T-helper 17 cell (primary cell): ENCODE results near the gene CDCA7. TPM values are rescaled to one million over a fixed set of nuclear protein-coding genes. Genes with fewer than 3 reads are reported as not detected.
"Not testable (repeated sequence)": the region's sequence is repeated elsewhere in the genome, so short reads cannot be mapped to it uniquely, and the experiment has no call there.

Source experiments
- ATAC-seq: fragments of 150-1000 bp; cut with Tn5 transposase; 2 replicates; pipeline ENCODE4 v1.10.0; 2021; ENCODE audit warnings: mild to moderate bottlenecking, moderate library complexity
- DNase-seq, 3 donors: peaks; one replicate each; pipeline versions ENCODE4 v3.0.0 to v3.0.0-alpha.2; 2020 to 2021
- H3K9me3 ChIP-seq: one replicate; pipeline ENCODE4 v1.7.0; 2013; ENCODE audit warnings: low read length, mild to moderate bottlenecking; ENCODE audit not compliant: control insufficient read depth, poor library complexity, severe bottlenecking
- H3K27ac Mint-ChIP-seq: one replicate; pipeline ENCODE4 v1.8.0; 2022; ENCODE audit warnings: mild to moderate bottlenecking, moderate library complexity, mixed read lengths
- H3K27me3 Mint-ChIP-seq: one replicate; pipeline ENCODE4 v1.8.0; 2022; ENCODE audit warnings: mixed read lengths
- H3K36me3 Mint-ChIP-seq: one replicate; pipeline ENCODE4 v1.8.0; 2022; ENCODE audit warnings: low read depth, mixed read lengths
- H3K4me1 Mint-ChIP-seq: one replicate; pipeline ENCODE4 v1.8.0; 2022; ENCODE audit warnings: mild to moderate bottlenecking, mixed read lengths
- H3K4me3 Mint-ChIP-seq: one replicate; pipeline ENCODE4 v1.8.0; 2022; ENCODE audit warnings: mild to moderate bottlenecking, moderate library complexity, mixed read lengths
- total RNA-seq, 4 donors: library from RNA in 2 of 4; stranded (reverse) in 2 of 4; gene quantifications; one replicate each; pipeline ENCODE4 v1.2.3 and lab custom pipeline; 2022 to 2026

Gene CDCA7
- total RNA-seq, 2 donors from 2014 or later = 3.1 to 10.0 TPM

DNA sequence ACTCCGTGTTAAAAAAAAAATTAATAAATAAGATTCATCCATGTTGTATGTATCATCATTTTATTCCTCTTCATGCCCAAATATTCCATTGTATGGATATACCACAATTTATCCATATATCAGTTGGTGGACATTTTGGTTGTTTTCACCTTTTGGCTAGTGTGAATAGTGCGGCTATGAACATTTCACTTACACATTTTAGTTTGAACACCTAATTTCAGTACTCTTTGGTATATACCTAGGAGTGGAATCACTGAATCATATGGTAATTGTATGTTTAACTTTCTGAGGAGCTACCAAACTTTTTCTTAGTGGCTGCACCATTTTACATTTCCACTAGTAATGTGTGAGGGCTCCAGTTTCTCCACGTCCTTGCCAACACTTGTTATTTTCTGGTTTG, 20.0 kb downstream of the CDCA7 start:
- Mint-ChIP-seq H3K27me3 (no peaks in the 10 kb centered on the region), H3K4me1 (peaks cover 9% of the 10 kb centered on the region), H3K27ac (no peak overlapping the region), H3K36me3 (no peaks in the 10 kb centered on the region), H3K4me3 (no peak overlapping the region)
- no peak for DNase-seq
- H3K9me3 ChIP-seq = no peaks in the 10 kb centered on the region
- no peak for ATAC-seq

DNA sequence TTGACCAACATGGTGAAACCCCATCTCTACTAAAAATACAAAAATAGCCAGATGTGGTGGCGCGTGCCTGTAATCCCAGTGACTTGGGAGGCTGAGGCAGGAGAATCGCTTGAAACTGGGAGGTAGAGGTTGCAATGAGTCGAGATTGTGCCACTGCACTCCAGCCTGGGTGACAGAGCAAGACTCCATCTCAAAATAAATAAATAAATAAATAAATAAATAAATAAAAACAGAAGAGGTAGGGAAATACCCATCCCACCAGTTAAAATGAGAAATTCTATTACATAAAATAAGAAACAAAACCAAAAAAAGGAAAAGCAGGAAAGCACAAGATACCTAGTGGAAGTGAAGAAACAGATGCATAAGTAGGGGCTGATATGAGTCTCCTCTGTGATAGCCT, 30.9 kb downstream of the CDCA7 start:
- H3K27ac Mint-ChIP-seq, H3K9me3 ChIP-seq, H3K4me3 Mint-ChIP-seq, ATAC-seq, H3K4me1 Mint-ChIP-seq, DNase-seq, H3K36me3 Mint-ChIP-seq, H3K27me3 Mint-ChIP-seq: not testable (repeated sequence)

DNA sequence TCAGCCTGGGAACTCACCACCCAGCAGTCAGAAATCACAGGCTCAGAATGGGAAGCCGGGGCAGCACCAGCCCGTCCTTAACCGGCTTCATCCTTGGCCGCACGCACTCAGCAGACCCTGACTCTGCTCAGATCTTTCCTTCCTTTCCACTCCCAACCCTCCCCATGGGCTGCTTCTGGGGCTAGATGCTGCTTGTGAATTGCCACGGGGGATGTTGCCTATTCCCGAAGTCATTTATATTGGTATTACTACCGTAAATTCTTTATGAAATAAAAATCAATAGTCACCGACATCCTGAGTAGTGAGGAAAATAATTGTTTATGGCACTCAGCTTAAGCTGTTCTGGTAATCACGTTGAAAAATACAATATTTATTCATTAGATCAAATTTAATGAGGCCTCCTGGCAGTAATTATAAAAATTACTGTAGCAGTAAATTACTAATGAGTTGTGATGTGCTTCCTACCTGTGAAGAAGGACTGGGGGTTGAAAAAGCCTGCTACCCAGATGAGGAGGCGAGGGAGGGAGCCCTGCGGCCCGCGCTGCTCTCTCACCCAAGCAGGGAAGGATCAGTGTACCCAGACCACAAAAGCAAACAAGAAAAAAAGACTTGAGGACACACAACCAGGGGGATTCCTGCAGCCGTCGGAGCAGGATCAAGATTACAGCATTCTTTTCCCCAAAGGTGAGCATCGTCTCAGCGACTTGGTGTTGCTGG, 31.5 kb downstream of the CDCA7 start:
- Mint-ChIP-seq H3K27ac (no peak overlapping the region), H3K36me3 (no peaks in the 10 kb centered on the region), H3K4me3 (no peak overlapping the region), H3K4me1 (no peaks in the 10 kb centered on the region), H3K27me3 (peaks cover 8% of the 10 kb centered on the region)
- no peak for DNase-seq
- ATAC-seq = no peak
- no peaks in the 10 kb centered on the region for H3K9me3 ChIP-seq

DNA sequence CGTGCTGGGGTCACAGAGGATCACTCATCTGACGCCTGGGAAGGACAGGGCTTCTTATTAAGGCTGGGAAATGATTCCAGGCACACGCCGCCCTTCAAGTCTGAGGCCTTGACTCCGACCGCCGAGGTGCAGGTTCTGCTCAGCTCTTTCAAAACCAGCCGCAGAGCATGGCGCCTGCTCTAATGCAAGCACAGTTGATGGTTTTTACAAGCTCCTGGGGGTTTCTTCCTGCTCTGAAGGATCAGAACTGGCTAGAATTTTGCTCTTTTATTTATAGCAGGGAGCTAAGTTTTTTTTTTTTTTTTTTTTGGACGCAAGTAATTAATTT, 32.0 kb downstream of the CDCA7 start:
- no peak overlapping the region for H3K27ac Mint-ChIP-seq
- DNase-seq = no peak
- peaks cover 11% of the 10 kb centered on the region for H3K27me3 Mint-ChIP-seq
- no peaks in the 10 kb centered on the region for H3K4me1 Mint-ChIP-seq
- no peak overlapping the region for H3K4me3 Mint-ChIP-seq
- no peak for ATAC-seq
- H3K36me3 Mint-ChIP-seq = no peaks in the 10 kb centered on the region
- no peaks in the 10 kb centered on the region for H3K9me3 ChIP-seq

DNA sequence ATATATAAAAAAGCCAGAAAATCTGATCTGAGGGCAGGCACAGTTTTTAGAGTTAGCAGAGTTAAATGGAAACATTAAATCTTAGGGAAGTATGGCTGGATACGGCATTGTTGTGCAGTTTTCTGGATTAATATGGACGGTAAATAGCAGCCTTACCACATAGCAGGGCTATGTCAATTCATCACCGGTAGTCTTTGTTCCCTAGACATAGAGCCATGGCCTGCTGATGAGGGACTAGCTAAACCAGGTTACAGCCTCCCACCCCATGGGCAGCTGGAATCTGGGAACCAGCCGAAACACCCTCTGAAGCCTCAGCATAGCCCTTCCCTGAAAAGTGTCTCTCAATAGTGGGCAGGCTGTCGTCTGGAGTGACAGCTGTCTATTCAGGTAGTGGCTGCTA, 32.4 kb downstream of the CDCA7 start:
- Mint-ChIP-seq H3K27ac (no peak overlapping the region), H3K36me3 (no peaks in the 10 kb centered on the region), H3K4me1 (no peaks in the 10 kb centered on the region), H3K4me3 (no peak overlapping the region), H3K27me3 (peaks cover 11% of the 10 kb centered on the region)
- H3K9me3 ChIP-seq = no peaks in the 10 kb centered on the region
- no peak for ATAC-seq
- no peak for DNase-seq

DNA sequence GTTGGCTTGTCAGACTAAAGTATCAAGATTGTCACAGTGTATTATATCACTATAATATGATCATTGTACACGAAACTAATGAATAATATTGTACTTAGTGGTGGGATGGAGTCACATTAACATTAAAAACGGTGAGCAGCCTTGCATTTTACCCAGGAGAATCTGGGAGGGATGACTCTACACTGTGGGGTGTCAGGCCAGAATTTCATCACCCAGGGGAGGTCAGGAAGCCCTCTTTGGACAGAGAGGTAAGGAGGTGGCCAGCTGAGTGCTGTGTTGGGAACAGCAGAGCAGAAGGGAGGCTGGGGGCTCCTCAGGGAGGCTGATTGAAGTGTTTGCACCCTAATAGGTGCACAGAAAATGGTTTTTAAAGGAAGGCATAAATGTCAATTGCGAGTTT, 33.0 kb downstream of the CDCA7 start:
- Mint-ChIP-seq H3K27ac (no peak overlapping the region), H3K36me3 (no peaks in the 10 kb centered on the region), H3K4me1 (peaks cover 2% of the 10 kb centered on the region), H3K27me3 (peaks cover 16% of the 10 kb centered on the region), H3K4me3 (no peak overlapping the region)
- ATAC-seq = no peak
- no peaks in the 10 kb centered on the region for H3K9me3 ChIP-seq
- no peak for DNase-seq

DNA sequence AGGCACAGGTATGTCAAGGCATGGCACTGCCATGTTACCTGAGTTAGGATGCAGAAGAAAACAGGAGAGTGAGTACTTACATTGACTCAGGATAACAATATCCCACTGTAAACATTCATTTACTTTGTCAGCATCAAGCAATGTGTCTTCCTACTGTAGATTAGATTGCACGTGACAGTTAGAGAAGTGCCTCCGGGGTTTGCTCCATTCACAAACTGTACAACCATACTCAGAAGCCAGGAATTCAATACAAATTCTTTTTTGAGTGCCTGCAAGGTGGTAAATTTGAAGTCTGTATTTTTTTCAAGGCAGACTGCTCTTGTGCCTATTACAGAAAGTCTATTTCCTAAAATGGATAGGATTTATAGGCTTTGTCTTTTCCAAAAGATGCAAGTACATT, 34.1 kb downstream of the CDCA7 start:
- Mint-ChIP-seq H3K4me3 (no peak overlapping the region), H3K4me1 (peaks cover 2% of the 10 kb centered on the region), H3K27ac (no peak overlapping the region), H3K36me3 (no peaks in the 10 kb centered on the region), H3K27me3 (peaks cover 20% of the 10 kb centered on the region)
- DNase-seq (no peak), ATAC-seq (no peak)
- no peaks in the 10 kb centered on the region for H3K9me3 ChIP-seq

DNA sequence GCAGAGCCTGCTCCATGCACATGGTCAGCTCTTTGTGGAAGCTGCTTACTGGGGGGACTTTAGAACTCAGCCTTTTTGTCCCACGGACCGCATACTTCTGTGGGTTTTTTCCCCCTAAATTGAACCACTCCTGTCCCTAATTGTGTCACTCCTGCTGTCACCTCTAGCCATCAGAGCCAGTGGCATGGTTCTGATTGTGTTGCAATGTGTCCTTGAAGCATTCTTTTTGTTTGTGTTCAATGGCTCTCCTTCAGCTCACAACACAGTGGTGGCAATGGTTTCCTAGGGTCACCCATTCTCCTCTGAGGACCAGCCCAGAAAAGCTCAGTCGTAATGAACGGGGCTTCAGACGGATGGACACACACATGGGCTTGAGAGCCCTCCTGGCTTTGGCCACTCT, 35.4 kb downstream of the CDCA7 start:
- peaks cover 2% of the 10 kb centered on the region for H3K4me1 Mint-ChIP-seq
- no peaks in the 10 kb centered on the region for H3K9me3 ChIP-seq
- ATAC-seq = no peak

DNA sequence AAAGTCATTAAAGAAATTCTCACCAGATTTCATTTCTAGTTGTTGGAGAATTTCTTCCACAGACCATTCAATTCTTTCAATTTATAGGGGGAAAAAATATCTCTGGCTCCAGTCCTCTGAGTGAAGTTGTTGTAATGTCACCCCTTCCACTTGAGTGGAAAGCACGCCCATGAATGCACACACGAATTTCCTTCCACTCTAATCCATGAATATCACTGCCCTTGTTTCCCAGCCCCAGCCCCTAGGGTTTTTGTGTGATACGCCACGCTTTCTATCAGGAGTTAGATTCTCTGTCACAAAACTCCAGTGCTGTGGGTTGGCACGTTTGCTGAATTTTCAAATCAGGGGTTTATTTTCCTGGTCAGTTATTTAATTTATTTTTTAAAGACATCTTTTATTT, 38.1 kb downstream of the CDCA7 start:
- ATAC-seq = no peak
- peaks cover 4% of the 10 kb centered on the region for H3K36me3 Mint-ChIP-seq
- peaks cover 2% of the 10 kb centered on the region for H3K4me1 Mint-ChIP-seq
- no peak overlapping the region for H3K4me3 Mint-ChIP-seq
- no peak for DNase-seq
- H3K9me3 ChIP-seq = no peaks in the 10 kb centered on the region
- H3K27ac Mint-ChIP-seq = no peak overlapping the region
- H3K27me3 Mint-ChIP-seq = peaks cover 60% of the 10 kb centered on the region

More for the DNA sequence above, 35.4 kb downstream of the CDCA7 start:
- no peaks in the 10 kb centered on the region for H3K36me3 Mint-ChIP-seq
- no peak for DNase-seq
- H3K27me3 Mint-ChIP-seq = peaks cover 33% of the 10 kb centered on the region
- H3K4me3 Mint-ChIP-seq = no peak overlapping the region
- H3K27ac Mint-ChIP-seq = no peak overlapping the region

DNA sequence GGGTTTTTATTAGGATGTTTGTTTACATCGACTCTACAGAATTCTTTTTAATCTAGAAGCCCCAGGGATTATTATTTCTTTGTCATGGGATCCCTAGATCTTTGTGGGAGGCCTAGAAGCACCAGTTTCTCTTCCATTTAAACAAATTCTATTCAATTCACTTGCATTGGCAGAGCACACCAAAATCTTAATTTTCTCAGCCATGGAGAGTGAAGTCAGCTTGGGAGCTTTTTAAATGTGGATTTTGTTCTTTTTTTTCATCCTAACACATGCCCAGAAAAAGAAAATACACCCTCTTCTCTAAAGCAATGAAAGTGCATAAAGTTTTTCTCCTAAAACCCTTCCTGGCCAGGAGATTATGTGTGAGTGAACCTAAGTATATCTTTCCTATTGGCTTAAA, 38.5 kb downstream of the CDCA7 start:
- Mint-ChIP-seq H3K27ac (no peak overlapping the region), H3K4me3 (no peak overlapping the region), H3K36me3 (peaks cover 4% of the 10 kb centered on the region), H3K4me1 (peaks cover 2% of the 10 kb centered on the region), H3K27me3 (peaks cover 64% of the 10 kb centered on the region)
- H3K9me3 ChIP-seq = no peaks in the 10 kb centered on the region
- no peak for ATAC-seq
- no peak for DNase-seq

DNA sequence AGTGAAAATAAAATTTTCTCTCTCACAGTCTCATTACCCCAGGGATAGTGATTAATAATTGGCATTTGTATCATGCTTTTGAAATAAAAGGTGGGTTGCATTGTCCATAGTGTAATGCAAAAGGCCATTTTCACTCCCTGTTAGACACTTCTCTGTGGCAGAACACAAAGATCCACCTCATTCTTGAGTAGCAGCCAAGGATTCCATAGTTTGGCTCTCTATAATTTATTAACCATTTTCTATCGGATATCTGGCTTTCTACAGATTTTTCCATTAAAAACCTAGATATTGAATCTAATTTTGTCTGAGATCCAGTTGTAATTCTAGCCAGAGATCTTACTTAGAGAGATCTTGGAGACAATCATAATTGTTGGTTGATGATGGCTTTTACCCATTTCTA, 39.0 kb downstream of the CDCA7 start:
- ATAC-seq = no peak
- Mint-ChIP-seq H3K27ac (no peak overlapping the region), H3K27me3 (peaks cover 67% of the 10 kb centered on the region)

DNA sequence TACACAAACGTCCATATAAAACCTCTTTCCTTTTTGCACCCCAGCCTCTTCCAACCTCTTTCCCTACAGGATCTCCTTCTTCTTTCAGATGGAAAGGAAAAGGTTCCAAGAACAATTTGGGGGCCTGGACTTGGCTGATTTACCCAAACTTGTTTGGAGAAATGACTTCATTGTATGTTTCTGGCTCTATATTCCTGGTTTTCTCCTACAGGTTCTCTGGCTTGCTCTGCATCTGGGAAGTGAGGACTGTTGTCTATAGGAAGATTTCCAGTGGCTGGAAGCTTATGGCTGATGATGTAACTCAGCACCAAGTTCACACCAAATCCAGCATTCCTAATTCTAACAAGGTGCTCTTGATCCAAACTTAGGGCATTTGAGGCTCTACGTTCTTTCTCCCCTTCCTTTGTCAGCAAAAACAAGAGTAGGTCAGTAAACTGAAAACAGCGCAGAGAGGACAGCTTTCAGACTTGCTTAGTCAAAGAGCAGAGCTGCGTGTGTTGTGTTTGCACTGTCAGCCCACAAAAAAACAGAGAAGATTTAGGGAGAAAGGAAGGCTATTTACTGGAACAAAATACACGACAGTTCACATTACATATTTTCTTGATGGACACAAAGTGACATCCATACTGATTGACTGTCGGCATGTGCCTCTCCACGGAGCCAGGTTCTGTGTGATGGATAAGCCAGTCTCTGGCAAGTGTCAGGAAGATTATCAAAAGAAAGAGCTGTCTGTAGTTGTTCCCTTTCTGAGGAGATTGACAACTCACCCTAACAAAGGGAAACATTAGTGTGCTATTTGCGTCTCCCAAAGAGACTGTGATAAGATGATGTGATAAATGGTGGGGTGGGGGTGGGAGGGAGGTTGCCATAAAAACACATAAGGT, 39.7 kb downstream of the CDCA7 start:
- Mint-ChIP-seq H3K36me3 (peaks cover 4% of the 10 kb centered on the region), H3K27me3 (peaks cover 70% of the 10 kb centered on the region), H3K27ac (no peak overlapping the region)

More for the DNA sequence above, 39.0 kb downstream of the CDCA7 start:
- Mint-ChIP-seq H3K4me3 (no peak overlapping the region), H3K4me1 (peaks cover 2% of the 10 kb centered on the region), H3K36me3 (peaks cover 4% of the 10 kb centered on the region)
- DNase-seq = no peak
- no peaks in the 10 kb centered on the region for H3K9me3 ChIP-seq

DNA sequence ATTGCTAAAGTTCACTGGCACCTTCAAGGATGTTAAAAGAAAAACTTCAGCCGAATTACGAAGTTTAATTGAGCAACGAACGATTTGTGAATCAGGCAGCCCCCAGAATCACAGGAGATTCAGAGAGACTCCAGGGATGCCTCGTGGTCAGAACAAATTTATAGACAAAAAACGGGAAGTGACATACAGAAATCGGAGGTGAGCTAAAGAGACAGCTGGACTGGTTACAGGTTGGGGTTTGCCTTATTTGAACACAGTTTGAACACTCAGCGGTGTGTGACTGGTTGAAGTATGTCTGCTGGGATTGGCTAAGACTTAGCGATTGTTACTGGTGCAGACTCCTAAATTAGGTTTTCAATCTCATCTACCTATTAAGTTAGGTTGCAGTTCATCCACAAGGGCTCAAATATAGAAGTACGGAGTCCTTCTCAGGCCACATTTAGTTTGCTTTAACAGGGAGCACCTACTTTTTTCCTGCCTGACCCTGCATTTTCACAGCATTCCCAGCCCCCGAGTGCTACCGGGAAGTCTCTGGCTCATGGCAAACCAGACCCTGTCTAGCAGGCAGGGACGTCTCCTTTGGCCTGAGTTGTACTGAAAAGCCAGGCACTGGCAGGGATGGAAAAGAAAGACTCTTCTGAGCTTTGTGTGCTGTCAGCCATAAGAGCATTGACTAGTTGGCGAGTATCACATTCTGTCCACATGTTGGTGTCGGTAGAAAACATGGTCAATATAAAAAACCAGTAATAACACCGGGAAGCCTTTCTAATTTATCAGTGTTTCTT, 41.1 kb downstream of the CDCA7 start:
- ATAC-seq = no peak
- Mint-ChIP-seq H3K4me1 (peaks cover 4% of the 10 kb centered on the region), H3K27me3 (peaks cover 77% of the 10 kb centered on the region), H3K27ac (no peak overlapping the region), H3K4me3 (no peak overlapping the region), H3K36me3 (peaks cover 4% of the 10 kb centered on the region)
- H3K9me3 ChIP-seq = no peaks in the 10 kb centered on the region
- no peak for DNase-seq

More for the DNA sequence above, 39.7 kb downstream of the CDCA7 start:
- Mint-ChIP-seq H3K4me1 (peaks cover 2% of the 10 kb centered on the region), H3K4me3 (no peak overlapping the region)
- H3K9me3 ChIP-seq = no peaks in the 10 kb centered on the region
- no peak for ATAC-seq
- DNase-seq = no peak
